ENCODE measurements around the gene SGCA. TPM values are rescaled to one million over a fixed set of nuclear protein-coding genes. Genes with fewer than 3 reads are reported as not detected.

The SGCA gene
- polyA plus RNA-seq, 4 donors: 0.48 to 1.5 (median 0.89) TPM

- DNase-seq (ENCODE audit: low read depth in 4 of 4, low spot score in 3 of 4): no peak
These were observed 32.1 kb upstream of the SGCA start for GRCh38 chr17:50133769-50134099.

- DNase-seq (ENCODE audit: low read depth in 4 of 4, low spot score in 3 of 4): no peak
These were observed 31.3 kb upstream of the SGCA start for GRCh38 chr17:50134206-50135110.

GRCh38 chr17:50135316-50136095 lies 30.3 kb upstream of the SGCA start:
- DNase-seq (ENCODE audit: low read depth in 4 of 4, low spot score in 3 of 4): no peak

- no peak for DNase-seq (ENCODE audit: low read depth in 4 of 4, low spot score in 3 of 4)
These were observed 29.6 kb upstream of the SGCA start for GRCh38 chr17:50136096-50136687.

GRCh38 chr17:50137042-50137441 lies 28.8 kb upstream of the SGCA start:
- no peak for DNase-seq (ENCODE audit: low read depth in 4 of 4, low spot score in 3 of 4)

- DNase-seq (ENCODE audit: low read depth in 4 of 4, low spot score in 3 of 4): no peak
These were observed 26.5 kb upstream of the SGCA start for GRCh38 chr17:50139185-50139783.

GRCh38 chr17:50139950-50140885 lies 25.6 kb upstream of the SGCA start:
- no peak for DNase-seq (ENCODE audit: low read depth in 4 of 4, low spot score in 3 of 4)

GRCh38 chr17:50141026-50141744 lies 24.6 kb upstream of the SGCA start:
- DNase-seq (ENCODE audit: low read depth in 4 of 4, low spot score in 3 of 4): no peak

GRCh38 chr17:50141745-50142110 lies 24.1 kb upstream of the SGCA start:
- no peak for DNase-seq (ENCODE audit: low read depth in 4 of 4, low spot score in 3 of 4)

- no peak for DNase-seq (ENCODE audit: low read depth in 4 of 4, low spot score in 3 of 4)
These were observed 22.2 kb upstream of the SGCA start for GRCh38 chr17:50143461-50144176.

- DNase-seq (ENCODE audit: low read depth in 4 of 4, low spot score in 3 of 4): no peak
These were observed 21.4 kb upstream of the SGCA start for GRCh38 chr17:50144355-50144754.

- no peak for DNase-seq (ENCODE audit: low read depth in 4 of 4, low spot score in 3 of 4)
These were observed 20.8 kb upstream of the SGCA start for GRCh38 chr17:50144845-50145531.

GRCh38 chr17:50145532-50146229 lies 20.1 kb upstream of the SGCA start:
- no peak for DNase-seq (ENCODE audit: low read depth in 4 of 4, low spot score in 3 of 4)

GRCh38 chr17:50146230-50146926 lies 19.4 kb upstream of the SGCA start:
- no peak for DNase-seq (ENCODE audit: low read depth in 4 of 4, low spot score in 3 of 4)

- no peak for DNase-seq (ENCODE audit: low read depth in 4 of 4, low spot score in 3 of 4)
These were observed 18.7 kb upstream of the SGCA start for GRCh38 chr17:50146927-50147665.

- DNase-seq (ENCODE audit: low read depth in 4 of 4, low spot score in 3 of 4): no peak
These were observed 18.0 kb upstream of the SGCA start for GRCh38 chr17:50147841-50148225.
